ENCODE data around the gene SH3BGRL2. TPM values are rescaled to one million over a fixed set of nuclear protein-coding genes. Genes with fewer than 3 reads are reported as not detected.
"Not testable (repeated sequence)": the region's sequence is repeated elsewhere in the genome, so short reads cannot be mapped to it uniquely, and the experiment has no call there.

SH3BGRL2 gene
- polyA plus RNA-seq, 3 donors, result 28.1 to 33.5 (median 30.5) TPM

DNA sequence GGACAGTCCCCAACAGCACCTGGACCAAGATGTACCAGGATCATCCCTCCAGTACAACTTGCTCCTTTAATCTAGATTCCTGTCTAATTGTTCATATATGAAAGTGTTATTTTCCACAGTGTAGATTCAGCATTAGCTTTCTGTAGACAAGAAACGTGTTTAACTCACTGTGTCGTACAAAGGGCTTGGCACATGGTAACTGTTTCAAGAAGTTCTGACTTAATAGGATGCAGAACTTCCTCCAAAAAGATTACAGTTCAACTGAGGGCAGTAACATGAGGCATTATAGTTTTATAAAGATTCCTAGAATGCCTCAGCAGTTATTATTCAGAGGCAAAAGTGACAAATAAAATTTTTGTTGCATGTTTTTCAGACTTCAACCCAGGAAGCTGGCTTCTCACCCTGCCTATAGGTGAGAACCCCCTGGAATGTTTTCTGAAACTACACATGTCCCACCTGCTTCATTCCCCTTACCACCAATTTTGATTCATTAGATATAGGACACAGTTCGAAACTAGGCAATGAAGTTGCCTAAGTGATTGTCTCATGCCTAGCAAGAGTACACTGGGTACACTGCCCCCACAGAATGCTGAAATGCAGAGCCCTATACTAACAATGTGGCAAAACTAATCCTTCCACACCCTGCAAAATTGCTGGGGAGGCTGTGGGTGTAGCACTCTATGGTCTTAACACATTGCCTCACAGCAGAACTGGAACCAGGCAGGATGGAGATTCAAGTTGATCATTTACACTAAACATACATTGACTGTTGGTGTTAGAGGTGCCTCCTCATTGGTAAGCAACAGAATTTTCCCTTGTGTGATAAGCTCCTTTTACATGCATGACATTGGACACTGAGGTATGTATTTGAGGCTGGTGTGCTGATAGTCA is 22.6 kb upstream of the SH3BGRL2 start:
- DNase-seq (ENCODE audit: extremely low read depth in 1 of 11, low read depth in 9 of 11, low spot score in 4 of 11), result no peak

GRCh38 chr6:79609225-79609595 is 21.9 kb upstream of the SH3BGRL2 start:
- DNase-seq (ENCODE audit: extremely low read depth in 1 of 11, low read depth in 9 of 11, low spot score in 4 of 11), result no peak

DNA sequence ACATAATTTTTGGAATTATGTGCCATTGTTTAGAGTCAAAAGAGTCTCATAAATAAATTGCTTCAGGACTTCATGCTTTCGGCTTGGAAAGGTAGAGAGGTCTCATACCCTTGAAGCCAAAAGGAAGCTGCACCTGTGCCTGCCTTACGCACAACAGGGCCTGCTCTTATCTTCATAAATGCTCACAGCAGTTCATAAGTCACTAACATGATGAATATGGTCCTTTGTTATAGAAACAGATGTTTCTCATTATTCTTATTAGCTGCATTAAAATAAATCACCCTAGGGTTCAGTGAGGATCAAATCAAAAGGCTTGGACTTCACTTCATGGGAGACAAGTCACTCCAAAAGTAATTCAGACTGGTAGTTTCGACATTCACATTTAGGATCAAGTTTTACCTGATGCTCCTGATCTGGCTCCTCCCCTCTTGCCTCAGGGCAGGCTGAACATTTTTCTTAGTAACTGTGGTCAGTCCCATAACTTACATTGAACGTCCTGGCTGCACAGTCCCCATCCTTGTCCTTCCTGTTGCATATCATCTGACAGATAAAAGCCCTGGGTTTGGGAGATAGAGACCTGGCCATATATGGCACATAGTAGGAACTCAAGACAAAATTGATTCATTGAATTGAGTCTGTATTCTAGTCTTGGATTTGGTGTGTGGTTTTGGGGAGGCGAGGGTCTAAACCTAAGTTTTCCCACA is 20.7 kb upstream of the SH3BGRL2 start:
- DNase-seq (ENCODE audit: extremely low read depth in 1 of 11, low read depth in 9 of 11, low spot score in 4 of 11), result no peak

GRCh38 chr6:79612457-79612856 is 18.7 kb upstream of the SH3BGRL2 start:
- no peak for DNase-seq (ENCODE audit: extremely low read depth in 1 of 11, low read depth in 9 of 11, low spot score in 4 of 11)

- no peak for DNase-seq (ENCODE audit: extremely low read depth in 1 of 11, low read depth in 9 of 11, low spot score in 4 of 11)
These were observed 18.2 kb upstream of the SH3BGRL2 start for GRCh38 chr6:79612918-79613317.

DNA sequence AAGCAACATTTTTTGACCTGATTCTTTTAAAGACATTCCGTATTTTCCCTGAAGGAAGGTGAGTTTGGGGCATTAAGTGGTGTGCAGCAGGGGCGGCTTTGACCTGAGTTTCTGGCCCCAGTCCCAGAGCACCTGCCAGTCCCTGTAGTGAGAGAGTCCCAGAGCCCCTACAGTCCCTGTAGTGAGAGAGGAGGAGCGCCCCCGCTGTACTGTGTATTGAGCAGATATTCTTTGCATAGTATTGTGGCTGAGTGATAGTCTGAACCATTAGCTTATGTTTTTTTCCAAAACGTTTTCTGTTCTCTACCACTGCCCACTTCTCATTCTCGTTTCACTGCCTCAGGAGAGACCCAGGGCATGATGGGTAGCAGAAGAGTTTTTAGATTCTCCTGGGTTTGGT is 17.2 kb upstream of the SH3BGRL2 start:
- DNase-seq (ENCODE audit: extremely low read depth in 1 of 11, low read depth in 9 of 11, low spot score in 4 of 11), result no peak

DNA sequence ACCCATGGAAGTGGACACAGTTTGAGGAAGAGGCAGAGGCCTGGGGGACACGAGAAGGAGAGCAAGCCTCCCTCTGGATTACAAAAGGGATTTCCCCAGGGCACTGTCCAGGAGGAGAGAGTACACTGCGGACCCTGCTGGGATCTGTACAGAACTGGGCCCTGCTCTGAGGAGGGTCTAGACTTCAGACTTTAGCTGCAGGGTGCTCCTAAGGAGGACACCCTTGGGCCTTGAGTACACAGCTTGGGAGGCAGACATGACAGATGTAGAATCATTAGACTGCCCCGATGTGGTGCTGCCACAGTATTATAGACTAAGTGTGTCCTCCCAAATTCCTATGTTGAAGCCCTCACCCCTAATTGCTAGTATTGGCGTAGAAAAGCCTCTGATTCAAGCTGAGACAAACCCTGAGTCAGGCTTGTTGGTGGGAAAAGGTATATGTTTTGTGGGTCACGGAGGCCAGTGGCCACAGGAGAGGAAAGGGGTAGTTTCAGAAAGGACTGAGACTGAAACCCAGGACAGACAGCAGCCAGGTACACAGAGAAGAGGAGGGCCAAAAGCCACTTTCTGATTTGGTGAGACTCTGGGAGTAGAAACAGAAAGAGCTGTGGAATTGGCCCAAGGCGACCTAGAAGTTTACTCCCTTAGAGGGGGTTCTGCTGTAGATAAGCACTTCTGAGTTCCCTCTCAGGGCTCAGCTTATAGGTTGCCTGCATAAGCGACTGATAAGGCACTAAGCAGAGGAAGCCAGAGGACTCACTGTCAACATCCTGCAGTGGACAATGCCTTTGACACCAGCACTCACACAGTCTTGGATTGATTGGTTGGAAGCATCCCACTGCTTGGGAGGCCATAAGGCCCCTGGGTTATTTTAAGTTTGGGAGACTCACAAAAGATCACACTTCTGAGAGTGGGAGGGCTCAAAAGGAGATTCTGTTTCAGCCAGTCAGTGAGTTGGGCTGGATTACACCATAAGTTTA is 16.5 kb upstream of the SH3BGRL2 start:
- no peak for DNase-seq (ENCODE audit: extremely low read depth in 1 of 11, low read depth in 9 of 11, low spot score in 4 of 11)

DNA sequence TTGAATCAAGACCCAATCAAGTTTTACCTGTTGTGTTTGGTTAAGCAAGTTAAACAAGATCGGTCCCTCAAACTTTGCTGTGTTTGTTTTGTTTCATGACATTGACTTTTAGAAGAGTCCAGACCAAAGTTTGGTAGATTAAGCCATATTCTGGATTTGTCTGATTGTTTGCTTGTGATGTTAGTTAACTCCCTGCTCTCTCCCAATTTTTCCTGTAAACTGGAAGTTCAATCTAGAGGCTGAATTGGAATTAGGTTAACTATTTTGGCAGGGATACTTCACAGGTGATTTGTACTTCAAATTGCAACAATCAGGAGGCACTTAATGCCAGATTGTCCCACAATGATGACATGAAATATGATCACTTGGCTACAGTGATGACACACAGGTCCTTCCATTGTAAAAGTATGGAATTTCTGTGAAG is 13.6 kb upstream of the SH3BGRL2 start:
- no peak for DNase-seq (ENCODE audit: extremely low read depth in 1 of 11, low read depth in 9 of 11, low spot score in 4 of 11)

DNA sequence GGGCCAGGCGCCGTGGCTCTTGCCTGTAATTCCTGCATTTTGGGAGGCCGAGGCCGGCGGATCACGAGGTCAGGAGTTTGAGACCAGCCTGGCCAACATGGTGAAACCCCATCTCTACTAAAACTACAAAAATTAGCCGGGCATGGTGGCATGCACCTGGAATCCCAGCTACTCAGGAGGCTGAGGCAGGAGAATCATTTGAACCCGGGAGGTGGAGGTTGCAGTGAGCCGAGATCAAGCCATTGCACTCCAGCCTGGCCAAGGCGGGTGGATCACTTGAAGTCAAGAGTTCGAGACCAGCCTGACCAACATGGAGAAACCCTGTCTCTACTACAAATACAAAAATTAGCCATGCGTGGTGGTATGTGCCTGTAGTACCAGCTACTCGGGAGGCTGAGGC is 12.7 kb upstream of the SH3BGRL2 start:
- DNase-seq (ENCODE audit: extremely low read depth in 1 of 11, low read depth in 9 of 11, low spot score in 4 of 11), result not testable (repeated sequence)

DNA sequence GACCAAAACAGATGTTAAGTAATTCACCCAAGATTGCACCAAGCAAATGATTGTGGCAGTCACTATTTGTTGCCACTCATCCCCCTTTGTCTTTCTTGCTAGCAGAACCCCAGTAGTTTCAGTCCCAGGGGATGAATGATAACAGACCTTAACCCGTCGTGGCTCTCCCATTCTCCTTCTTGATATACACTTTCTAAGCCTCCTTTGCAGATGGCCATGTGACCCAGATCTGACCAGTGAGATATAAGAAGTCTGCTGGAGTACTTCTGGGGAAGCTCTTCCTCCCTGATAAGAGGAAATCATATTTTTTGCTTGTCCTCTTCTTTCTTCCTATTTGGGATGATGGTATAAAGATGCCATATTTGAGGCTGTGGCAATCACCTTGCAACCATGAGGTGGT is 9.6 kb upstream of the SH3BGRL2 start:
- DNase-seq (ENCODE audit: extremely low read depth in 1 of 11, low read depth in 9 of 11, low spot score in 4 of 11), result no peak

DNA sequence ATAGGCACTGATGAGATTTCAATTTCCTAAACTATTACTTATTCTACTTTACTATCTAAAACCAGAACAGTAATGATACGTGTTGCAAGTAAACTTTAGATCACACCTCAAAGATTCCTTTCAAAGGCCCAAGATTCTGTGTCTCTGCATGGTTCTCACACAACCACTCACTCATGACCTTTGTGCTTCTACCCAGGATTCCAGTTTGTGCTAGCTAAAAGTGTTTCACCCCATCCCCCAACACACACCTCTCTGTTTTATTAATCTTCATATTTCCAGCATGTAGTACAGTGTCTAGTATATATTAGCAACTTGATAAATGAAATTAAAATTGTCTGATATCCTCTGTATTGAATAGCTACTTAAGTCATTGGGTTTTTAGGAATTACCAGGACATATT is 8.8 kb upstream of the SH3BGRL2 start:
- DNase-seq (ENCODE audit: extremely low read depth in 1 of 11, low read depth in 9 of 11, low spot score in 4 of 11), result no peak

DNA sequence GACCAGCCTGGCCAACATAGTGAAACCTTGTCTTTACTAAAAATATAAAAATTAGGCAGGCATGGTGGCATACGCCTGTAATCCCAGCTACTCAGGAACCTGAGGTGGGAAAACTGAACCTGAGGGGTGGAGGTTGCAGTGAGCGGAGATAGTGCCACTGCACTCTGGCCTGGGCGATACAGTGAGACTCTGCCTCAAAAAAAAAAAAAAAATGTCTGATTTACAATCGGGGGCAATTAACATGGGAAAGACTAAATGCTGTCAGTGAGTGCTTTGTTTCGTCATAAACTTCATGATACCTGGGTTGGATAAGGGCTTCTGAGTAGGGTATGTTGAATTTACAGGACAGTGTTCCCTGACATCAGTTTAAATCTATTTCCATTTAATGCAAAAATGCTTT is 8.0 kb upstream of the SH3BGRL2 start:
- DNase-seq (ENCODE audit: extremely low read depth in 1 of 11, low read depth in 9 of 11, low spot score in 4 of 11), result no peak

DNA sequence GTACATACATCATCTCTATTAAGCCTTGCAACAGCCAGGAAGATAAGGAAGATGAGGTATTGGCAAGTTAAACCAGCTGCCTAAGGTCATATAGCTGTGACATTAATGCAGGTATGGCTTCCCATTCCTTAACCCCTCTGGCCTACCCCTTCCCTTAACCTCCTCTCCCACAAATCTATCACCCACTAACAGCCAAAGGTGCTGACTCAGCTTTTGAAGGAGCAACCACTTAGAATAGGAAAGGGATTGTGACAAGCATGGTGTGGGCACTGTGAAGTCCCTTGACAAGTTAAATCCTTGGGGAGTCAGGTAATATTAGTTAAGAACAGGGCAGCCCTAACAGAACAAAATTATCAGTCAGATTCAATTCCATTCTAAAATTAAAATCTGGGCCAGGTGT is 5.4 kb upstream of the SH3BGRL2 start:
- no peak for DNase-seq (ENCODE audit: extremely low read depth in 1 of 11, low read depth in 9 of 11, low spot score in 4 of 11)

DNA sequence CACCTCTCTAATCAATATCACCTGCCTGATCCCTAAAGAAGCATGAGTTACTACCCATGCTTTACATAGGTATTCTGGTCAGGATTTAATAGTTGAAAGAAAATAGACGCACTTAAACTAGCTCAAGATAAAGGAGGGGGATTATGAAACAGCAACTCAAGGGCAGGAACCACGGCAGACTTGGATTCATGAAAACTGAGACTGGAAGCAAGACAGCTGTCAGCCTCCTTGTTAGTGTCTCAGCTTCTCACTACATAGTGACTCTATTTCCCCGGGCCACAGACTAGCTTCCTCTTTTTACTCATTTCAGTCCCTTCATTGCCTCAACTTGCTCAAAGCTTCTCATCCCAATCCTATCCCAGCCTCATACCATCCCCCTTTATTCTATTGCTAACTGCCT is 4.3 kb upstream of the SH3BGRL2 start:
- DNase-seq (ENCODE audit: extremely low read depth in 1 of 11, low read depth in 9 of 11, low spot score in 4 of 11), result no peak

DNA sequence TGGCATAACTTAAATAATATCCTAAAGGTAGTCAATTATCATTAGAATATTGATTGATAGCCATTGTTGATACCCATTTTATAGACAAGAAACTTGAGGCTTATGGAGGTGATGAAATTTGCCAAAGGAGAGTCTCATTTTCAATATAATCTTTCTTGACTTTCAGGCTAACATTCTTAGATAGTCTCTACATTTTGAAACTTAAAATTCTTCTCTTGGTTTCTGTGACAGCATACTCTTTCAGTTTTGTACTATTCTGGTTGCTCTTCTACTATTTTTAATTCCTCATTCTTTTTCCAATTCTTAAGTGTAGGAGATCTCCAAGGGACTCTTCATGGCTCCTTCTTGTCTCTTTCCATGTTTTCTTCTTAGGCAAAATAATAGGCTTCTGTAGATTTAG is 3.7 kb upstream of the SH3BGRL2 start:
- no peak for DNase-seq (ENCODE audit: extremely low read depth in 1 of 11, low read depth in 9 of 11, low spot score in 4 of 11)

GRCh38 chr6:79628466-79629288 is 2.5 kb upstream of the SH3BGRL2 start:
- DNase-seq (ENCODE audit: extremely low read depth in 1 of 11, low read depth in 9 of 11, low spot score in 4 of 11), result no peak

DNA sequence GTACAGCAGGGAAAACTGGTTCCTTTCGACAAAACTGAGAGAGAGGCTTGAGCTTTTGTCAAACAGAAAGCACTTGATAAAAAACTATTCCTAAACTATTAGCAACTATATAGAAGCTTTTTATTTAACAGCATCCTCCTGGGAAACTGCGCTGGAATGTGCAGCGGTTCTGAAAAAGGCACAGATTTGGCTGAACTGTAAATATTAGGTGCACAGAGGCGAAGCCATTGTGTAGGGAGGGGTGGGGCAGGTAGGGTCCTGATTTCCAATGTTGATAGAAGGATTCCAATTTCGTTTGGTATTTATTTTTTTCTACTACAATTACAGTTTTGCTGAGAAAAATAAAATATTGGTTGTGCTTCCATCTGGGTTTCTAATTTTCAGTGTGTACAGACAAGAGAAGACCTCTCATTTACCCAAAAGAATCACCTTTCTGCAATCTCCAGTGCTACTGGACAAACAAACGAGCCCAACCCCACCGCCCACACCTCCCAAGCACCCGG is 698 bp upstream of the SH3BGRL2 start:
- DNase-seq (ENCODE audit: extremely low read depth in 1 of 11, low read depth in 9 of 11, low spot score in 4 of 11), result no peak

DNA sequence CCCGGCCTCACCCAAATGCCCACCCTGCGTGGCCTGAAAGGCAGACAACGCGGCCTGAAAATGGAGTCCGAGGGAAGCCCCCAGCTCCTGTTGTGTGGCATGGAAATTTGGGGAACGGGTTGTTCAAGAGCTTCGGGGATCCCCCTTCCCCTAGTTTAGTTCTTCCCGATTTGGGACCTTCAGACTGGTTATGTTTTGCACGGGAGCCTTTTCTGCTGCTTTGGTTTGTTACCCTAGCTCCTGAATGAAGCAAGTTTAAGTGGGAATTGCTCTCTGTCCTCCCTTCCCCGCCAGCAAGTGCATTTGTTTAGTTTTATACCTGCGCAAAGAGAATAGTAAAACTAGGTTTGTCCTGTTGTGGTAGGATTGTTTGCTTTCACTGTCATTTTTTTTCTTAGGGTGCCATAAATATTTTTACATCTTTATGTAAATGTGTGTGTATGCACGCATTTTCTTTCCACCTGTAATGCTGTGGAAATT is 604 bp downstream of the SH3BGRL2 start:
- no peak for DNase-seq (ENCODE audit: extremely low read depth in 1 of 11, low read depth in 9 of 11, low spot score in 4 of 11)
